WTC11 (cell line): ENCODE results near the gene KRT36.

Experiments
- CREB1 ChIP-seq: sonication (generic); formaldehyde crosslinking; IDR thresholded peaks from 2 replicates; pipeline ENCODE4 v1.8.0; 2023; ENCODE audit warnings: mild to moderate bottlenecking, missing genetic modification reagents
- ESRRA ChIP-seq: sonication (generic); formaldehyde crosslinking; IDR thresholded peaks from 2 replicates; pipeline ENCODE4 v1.8.1; 2022; ENCODE audit warnings: mild to moderate bottlenecking, missing genetic modification reagents, borderline replicate concordance
- IRF2 ChIP-seq: sonication (generic); formaldehyde crosslinking; IDR thresholded peaks from 2 replicates; pipeline ENCODE4 v1.8.0; 2022; ENCODE audit warnings: low read depth, missing genetic modification reagents, borderline replicate concordance
- JUN ChIP-seq: sonication (generic); formaldehyde crosslinking; IDR thresholded peaks from 2 replicates; pipeline ENCODE4 v1.8.0; 2023; ENCODE audit warnings: mild to moderate bottlenecking, missing genetic modification reagents
- MYBL2 ChIP-seq: sonication (generic); formaldehyde crosslinking; IDR thresholded peaks from 2 replicates; pipeline ENCODE4 v1.8.1; 2023; ENCODE audit warnings: mild to moderate bottlenecking, moderate library complexity, missing genetic modification reagents
- NR1H2 ChIP-seq: sonication (generic); formaldehyde crosslinking; IDR thresholded peaks from 2 replicates; pipeline ENCODE4 v1.9.0; 2021; ENCODE audit warnings: mild to moderate bottlenecking, moderate library complexity, missing genetic modification reagents
- TEAD4 ChIP-seq: sonication (generic); formaldehyde crosslinking; IDR thresholded peaks from 2 replicates; pipeline ENCODE4 v1.8.0; 2022; ENCODE audit warnings: mild to moderate bottlenecking, missing genetic modification reagents
- TF ChIP-seq, protein P1 (sequence below): fragments of 200-600 bp; IDR thresholded peaks from 2 replicates; pipeline ENCODE4 v1.8.0; 2022; ENCODE audit warnings: antibody characterized with exemption
- TF ChIP-seq, protein P2 (sequence below): sonication (generic); formaldehyde crosslinking; IDR thresholded peaks from 2 replicates; pipeline ENCODE4 v1.8.1; 2023; ENCODE audit warnings: mild to moderate bottlenecking, missing genetic modification reagents, borderline replicate concordance
- TF ChIP-seq, protein P3 (sequence below): sonication (generic); formaldehyde crosslinking; IDR thresholded peaks from 2 replicates; pipeline ENCODE4 v1.8.1; 2023; ENCODE audit warnings: mild to moderate bottlenecking, missing genetic modification reagents
- TF ChIP-seq, protein P4 (sequence below): sonication (generic); formaldehyde crosslinking; IDR thresholded peaks from 2 replicates; pipeline ENCODE4 v1.8.0; 2022; ENCODE audit warnings: mild to moderate bottlenecking, missing genetic modification reagents

DNA sequence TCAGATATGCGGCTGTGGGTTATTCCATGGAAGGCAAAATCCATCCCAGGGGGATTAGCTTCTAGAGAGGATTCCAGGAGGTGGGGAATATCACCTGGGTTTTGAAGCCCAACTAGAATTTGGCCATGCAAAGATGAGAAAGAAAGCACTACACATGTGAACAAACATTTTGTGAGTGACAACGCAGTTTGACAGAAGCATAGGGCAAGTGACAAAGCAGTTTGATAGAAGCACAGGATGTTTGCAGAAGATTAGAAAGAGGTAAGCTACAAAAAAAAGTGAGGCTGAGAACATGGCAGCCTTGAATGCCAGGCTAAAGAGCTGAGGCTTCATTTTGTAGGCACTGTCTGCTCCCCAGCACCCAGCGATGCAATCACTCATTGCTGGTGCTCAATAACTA is 36.6 kb downstream of the KRT36 start:
- TF ChIP-seq IRF2 (CRISPR knock-in tag), result no peak
- TF ChIP-seq, protein P1, sequence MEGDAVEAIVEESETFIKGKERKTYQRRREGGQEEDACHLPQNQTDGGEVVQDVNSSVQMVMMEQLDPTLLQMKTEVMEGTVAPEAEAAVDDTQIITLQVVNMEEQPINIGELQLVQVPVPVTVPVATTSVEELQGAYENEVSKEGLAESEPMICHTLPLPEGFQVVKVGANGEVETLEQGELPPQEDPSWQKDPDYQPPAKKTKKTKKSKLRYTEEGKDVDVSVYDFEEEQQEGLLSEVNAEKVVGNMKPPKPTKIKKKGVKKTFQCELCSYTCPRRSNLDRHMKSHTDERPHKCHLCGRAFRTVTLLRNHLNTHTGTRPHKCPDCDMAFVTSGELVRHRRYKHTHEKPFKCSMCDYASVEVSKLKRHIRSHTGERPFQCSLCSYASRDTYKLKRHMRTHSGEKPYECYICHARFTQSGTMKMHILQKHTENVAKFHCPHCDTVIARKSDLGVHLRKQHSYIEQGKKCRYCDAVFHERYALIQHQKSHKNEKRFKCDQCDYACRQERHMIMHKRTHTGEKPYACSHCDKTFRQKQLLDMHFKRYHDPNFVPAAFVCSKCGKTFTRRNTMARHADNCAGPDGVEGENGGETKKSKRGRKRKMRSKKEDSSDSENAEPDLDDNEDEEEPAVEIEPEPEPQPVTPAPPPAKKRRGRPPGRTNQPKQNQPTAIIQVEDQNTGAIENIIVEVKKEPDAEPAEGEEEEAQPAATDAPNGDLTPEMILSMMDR, result no peak
- no peak for TF ChIP-seq ESRRA
- TF ChIP-seq, protein P2, sequence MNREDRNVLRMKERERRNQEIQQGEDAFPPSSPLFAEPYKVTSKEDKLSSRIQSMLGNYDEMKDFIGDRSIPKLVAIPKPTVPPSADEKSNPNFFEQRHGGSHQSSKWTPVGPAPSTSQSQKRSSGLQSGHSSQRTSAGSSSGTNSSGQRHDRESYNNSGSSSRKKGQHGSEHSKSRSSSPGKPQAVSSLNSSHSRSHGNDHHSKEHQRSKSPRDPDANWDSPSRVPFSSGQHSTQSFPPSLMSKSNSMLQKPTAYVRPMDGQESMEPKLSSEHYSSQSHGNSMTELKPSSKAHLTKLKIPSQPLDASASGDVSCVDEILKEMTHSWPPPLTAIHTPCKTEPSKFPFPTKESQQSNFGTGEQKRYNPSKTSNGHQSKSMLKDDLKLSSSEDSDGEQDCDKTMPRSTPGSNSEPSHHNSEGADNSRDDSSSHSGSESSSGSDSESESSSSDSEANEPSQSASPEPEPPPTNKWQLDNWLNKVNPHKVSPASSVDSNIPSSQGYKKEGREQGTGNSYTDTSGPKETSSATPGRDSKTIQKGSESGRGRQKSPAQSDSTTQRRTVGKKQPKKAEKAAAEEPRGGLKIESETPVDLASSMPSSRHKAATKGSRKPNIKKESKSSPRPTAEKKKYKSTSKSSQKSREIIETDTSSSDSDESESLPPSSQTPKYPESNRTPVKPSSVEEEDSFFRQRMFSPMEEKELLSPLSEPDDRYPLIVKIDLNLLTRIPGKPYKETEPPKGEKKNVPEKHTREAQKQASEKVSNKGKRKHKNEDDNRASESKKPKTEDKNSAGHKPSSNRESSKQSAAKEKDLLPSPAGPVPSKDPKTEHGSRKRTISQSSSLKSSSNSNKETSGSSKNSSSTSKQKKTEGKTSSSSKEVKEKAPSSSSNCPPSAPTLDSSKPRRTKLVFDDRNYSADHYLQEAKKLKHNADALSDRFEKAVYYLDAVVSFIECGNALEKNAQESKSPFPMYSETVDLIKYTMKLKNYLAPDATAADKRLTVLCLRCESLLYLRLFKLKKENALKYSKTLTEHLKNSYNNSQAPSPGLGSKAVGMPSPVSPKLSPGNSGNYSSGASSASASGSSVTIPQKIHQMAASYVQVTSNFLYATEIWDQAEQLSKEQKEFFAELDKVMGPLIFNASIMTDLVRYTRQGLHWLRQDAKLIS, result no peak
- no peak for TF ChIP-seq TEAD4
- TF ChIP-seq, protein P3, sequence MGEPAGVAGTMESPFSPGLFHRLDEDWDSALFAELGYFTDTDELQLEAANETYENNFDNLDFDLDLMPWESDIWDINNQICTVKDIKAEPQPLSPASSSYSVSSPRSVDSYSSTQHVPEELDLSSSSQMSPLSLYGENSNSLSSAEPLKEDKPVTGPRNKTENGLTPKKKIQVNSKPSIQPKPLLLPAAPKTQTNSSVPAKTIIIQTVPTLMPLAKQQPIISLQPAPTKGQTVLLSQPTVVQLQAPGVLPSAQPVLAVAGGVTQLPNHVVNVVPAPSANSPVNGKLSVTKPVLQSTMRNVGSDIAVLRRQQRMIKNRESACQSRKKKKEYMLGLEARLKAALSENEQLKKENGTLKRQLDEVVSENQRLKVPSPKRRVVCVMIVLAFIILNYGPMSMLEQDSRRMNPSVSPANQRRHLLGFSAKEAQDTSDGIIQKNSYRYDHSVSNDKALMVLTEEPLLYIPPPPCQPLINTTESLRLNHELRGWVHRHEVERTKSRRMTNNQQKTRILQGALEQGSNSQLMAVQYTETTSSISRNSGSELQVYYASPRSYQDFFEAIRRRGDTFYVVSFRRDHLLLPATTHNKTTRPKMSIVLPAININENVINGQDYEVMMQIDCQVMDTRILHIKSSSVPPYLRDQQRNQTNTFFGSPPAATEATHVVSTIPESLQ (CRISPR knock-in tag), result no peak
- no peak for TF ChIP-seq MYBL2 (CRISPR knock-in tag)
- no peak for TF ChIP-seq JUN
- TF ChIP-seq NR1H2, result no peak
- TF ChIP-seq, protein P4, sequence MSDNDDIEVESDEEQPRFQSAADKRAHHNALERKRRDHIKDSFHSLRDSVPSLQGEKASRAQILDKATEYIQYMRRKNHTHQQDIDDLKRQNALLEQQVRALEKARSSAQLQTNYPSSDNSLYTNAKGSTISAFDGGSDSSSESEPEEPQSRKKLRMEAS (CRISPR knock-in tag), result no peak
- TF ChIP-seq CREB1 (CRISPR knock-in tag), result no peak
